GM18861 (cell line): ENCODE measurements around the gene FASTK.

ENCODE experiments used
- ATAC-seq: cut with Tn5 transposase; IDR thresholded peaks from one replicate; pipeline ENCODE4 v1.9.1; 2021; ENCODE audit not compliant: unreplicated experiment

Gene FASTK

GRCh38 chr7:151118108-151119054, 37.8 kb upstream of the FASTK start:
- ATAC-seq, result no peak

- no peak for ATAC-seq
Measured at GRCh38 chr7:151117565-151117964, 37.0 kb upstream of the FASTK start.

DNA sequence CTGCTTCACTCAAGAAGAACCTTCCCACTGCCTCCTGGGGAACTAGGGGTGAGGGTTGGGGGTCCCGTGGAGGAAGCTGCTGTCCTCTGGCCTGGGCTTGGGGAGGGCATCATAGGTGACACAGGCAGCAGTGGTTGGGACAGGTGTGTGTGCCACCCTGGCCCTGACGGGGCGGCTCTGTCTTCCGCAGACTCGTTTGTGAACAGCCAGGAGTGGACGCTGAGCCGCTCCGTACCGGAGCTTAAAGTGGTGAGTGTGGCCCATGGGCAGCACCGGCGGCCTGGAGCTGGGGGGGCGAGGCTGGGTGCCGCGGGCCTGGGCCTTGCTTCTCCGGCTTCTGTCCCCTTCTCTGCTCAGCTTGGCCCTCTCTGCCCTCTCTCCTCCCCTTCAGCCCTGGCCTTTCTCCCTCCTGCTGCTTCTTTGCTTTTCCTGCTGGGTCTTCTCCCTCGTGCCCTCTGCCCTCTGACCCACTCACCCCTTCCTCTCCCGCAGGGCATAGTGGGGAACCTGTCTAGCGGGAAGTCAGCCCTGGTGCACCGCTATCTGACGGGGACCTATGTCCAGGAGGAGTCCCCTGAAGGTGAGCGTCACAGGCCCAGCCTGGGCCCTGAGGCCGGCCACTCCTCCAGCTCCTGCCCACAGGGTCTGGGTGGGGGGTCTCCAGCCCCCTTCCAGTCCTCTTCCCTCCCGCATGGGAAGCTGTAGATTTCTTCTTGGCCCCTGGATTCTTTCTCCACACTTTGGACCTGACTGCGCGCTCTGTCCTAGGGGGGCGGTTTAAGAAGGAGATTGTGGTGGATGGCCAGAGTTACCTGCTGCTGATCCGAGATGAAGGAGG, 36.2 kb upstream of the FASTK start:
- no peak for ATAC-seq

DNA sequence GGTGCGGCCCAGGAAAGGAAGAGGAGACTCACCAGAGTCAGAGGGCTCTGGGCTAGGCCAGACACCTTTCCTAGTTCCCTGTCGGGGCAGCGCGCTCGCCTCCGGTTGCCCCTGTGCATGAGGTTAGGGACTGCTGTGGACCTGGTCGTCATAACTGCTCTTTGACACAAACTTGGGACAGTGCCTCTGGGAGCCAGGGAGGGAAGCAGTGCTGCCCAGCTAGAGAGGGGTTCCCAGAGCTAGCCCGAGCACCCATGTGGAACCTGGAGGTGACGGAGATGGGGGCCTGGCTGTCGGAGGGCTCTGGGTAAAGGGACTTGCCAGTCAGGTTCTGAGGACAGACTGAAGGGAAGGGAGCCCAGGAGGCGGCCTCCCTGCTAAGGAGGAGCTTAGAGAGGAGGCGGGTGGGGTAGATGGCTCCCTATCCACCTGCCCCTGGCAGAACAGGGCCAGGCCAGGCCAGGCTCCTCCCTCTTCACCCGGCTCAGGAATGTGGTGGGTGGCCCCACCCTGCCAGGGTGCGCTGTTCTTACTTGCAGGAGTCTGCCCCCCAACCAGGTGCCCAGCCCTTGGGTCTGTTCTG, 35.3 kb upstream of the FASTK start:
- no peak for ATAC-seq

DNA sequence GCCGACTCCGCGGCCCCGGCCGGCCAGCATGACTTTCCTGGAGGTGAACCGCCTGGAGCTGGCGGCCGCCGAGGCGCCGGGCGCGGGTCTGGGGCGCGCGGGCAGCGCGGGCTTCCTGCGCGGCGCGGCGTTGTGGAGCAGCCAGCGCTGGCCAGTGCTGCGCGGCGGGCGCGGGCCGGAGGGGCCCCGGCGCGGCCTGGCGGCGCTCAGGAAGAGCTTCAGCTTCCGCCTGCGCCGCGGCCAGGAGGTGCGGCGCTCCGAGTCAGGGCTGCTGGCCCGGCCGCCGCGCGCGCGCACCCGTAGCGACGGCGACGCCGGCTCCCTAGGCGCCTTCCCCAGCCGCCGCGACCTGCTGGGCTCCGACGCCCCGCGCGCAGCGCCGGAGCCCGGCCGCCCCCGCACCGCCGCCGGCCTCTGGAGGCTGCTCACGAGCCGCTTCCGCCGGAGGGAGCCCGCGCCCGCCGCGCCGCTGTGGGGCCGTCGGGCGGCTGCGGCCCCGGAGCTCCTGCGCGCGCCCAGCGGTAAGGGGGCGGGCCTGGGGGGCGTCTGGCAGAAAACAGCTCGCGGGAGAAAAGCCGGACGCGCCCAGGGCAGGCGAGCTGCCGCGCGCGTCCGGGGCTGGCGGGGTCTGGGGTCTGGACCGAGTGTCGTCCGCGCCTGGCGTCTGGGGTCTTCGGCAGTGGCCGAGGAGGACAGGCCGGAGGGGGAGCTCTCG, 34.7 kb upstream of the FASTK start:
- no peak for ATAC-seq

GRCh38 chr7:151114151-151115090, 33.8 kb upstream of the FASTK start:
- no peak for ATAC-seq

GRCh38 chr7:151113344-151114150, 32.9 kb upstream of the FASTK start:
- no peak for ATAC-seq

DNA sequence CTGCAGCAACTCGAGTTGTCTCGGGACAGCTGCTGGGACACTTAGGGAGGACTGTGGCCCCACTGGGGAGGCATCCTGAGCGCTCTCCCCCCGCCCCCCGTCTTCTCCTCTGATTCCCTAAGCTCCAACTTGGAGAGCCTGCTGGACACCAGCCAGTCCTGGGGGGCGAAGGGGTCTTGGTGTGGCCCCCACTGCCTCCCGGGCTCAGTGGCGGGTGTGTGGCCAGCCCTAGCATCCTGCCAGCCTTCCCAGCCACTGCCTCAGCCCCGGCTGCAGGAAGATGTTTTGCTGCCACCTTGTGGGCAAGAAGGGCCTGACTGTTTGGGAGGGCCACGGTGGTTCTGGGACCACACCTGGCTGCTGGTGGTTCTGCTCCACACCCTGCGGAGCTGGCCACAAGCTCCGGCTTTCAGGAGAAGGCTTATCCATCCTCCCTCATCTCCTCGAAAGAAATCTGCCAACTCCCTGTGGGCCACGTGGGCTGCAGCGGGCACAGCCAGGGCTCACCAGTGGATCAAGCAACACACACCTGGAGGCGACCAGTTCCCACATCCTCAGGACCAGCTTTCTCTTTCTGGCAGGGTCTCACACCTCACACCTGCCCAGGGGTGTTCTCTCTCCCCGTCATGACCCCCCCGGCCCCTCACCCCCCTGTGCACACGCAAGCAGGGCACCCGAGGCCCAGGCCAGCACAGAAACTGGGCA, 30.5 kb upstream of the FASTK start:
- peak; percentile 88 for ATAC-seq

DNA sequence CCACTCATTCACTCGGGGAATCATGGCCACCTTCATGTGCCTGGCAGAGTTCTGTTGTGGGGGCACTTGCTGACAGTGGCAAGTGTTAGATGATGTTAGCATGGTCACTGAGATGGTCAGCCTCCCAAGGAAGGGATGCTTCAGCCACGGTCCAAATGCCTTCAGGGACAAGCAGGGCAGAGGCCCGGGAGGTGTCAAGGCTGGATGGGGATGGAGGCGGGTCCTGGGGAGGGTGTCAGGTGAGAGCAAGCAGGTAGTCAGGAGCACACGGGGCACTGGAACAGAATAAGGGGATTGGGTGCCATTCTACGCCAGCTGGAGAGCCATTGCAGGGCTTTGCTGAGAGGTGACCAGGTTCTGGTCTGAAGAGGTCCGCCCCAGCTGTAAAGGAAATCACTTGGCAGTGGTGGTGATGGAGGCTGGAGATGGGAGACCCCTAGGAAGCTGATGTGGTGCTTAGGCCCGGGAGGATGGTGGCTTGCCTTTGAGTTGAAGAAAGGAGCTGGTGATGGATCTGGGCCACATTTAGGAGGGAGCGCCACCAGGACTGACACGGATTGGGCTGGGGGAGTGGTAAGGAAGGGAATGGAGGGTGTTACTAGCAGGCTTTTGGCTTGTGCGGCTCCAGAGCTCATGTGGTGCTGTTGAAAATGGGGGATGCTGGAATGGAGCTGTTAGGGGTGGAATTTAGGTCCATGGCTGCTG, 29.8 kb upstream of the FASTK start:
- no peak for ATAC-seq

GRCh38 chr7:151109094-151110048, 28.8 kb upstream of the FASTK start:
- ATAC-seq, result no peak

- ATAC-seq, result no peak
Measured at GRCh38 chr7:151107882-151108281, 27.3 kb upstream of the FASTK start.

GRCh38 chr7:151104411-151105235, 24.0 kb upstream of the FASTK start:
- ATAC-seq, result no peak

DNA sequence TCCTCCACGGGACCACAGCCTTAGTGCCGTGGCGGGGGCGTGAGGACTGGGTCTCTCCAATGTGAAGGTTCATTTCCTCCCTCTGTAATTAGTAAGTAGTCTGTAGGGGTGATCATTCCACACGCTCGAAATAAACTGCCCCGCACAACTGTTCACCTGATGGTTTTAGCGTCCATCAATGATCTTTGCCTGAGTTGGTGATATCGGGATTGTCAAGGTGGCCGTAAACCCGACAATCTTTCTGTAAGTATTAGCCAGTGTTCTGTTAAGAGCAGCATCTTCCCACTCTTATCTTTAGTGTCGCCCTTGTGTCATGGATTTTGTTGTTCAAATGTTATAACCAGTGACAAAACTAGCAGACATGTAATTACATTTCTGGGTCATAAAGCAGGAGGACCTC, 23.4 kb upstream of the FASTK start:
- ATAC-seq, result no peak

DNA sequence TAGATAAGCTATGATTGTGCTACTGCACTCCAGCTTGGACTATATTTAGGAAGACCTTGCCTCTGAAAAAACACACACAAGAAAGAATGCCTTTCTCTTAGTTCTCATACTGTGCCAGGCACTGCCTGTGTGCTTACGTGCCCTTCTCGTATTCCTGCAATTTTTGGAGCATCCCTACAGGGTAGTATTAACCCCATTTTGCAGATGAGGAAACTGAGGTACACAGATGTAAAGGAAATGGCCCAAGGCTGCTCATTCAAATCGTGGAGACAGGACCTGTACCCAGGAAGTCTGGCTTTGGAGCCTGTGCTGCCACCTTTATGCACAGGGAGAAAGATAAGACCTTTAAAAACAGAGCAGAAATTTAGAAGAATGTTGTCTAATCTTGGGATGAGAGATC, 22.4 kb upstream of the FASTK start:
- ATAC-seq, result no peak

DNA sequence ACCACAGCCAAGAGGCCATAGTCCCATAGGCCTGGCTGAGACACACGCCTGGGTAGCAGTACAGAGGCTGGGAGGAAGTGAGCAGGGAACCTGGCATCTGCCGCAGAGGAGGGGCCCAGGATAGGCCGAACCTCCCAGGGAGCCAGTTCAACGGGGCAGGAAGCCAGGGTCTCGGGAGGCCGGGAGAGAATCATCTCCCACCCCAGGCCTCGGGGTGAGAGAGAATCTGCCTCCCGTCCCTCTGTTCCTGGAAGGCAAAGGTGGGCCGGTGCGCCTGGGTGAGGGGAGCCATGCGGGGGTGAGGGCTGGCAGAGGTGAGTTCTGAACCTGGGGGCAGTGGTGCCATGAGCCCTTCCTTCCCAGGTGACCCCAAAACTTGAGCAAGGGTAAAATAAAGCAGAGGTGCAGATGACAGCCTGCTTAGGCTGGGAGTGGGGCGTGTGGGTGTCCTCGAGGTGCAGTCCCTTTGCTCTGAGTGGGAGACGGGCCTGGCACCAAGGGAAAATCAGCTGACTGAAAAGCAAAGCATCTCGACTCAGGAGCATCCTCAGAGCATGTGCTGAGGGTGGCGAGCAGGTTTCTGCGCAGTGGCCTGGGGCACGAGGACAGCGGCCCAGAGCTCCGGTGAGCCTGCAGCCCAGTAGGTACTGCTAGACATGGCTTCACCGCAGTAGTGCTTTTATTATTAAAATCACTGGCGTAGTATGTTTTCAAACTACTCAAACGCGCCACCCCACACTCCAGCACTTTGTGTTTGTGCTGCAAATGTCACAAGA, 21.2 kb upstream of the FASTK start:
- ATAC-seq, result no peak
